HG03097 (cell line): Measurements from ENCODE around the gene NPHS1.
"Not testable (repeated sequence)": the region's sequence is repeated elsewhere in the genome, so short reads cannot be mapped to it uniquely, and the experiment has no call there.

Experiments
- ATAC-seq: cut with Tn5 transposase; IDR thresholded peaks from one replicate; pipeline ENCODE4 v1.9.1; 2021; ENCODE audit not compliant: unreplicated experiment, low FRiP score

Gene NPHS1

DNA sequence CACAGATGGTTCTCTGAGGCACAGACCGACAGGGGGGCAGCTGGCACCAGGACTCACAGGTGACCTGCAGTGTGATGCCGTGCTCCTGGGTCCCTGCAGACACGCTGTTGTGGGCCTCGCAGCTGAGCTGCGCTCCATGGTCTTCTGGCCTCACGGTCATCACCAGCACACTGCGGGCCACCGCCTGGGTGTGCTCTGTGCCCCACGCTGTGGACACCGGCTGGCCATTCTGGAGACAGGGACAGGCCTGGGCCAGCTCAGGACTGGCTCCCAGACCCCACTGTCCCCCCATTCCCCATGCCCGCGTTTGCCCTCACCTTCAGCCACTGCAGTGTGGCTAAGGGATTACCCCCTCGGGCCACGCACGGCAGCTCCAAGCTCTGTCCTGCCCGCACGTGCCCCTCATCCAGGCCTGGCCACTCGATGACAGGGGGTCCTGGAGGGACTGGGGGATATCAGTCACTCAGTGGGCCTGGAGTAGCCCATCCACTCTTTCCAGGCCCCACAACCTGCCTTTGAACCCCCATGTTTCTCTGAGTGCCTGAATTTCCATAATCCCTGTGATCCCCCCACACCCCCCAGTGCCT, 3.3 kb downstream of the NPHS1 start:
- ATAC-seq: no peak

DNA sequence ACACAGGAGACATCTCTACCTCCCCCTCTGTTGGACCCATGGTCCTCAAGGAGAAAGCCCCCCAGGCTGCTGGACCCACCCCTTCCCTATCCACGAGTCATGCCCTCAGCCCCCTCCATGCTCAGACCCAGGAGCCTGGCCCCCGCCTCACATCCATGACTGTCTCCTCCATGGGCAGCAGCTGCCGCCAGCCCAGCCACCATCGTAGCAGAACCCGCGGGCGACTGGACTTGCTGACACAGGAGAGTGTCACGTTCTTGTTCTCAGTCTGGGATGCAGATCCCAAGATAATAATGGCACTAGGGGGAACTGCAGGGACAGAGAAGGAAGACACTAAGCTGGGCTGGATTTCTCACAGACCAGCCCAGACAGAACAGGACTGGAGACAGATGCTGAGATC, 3.8 kb downstream of the NPHS1 start:
- ATAC-seq: no peak

DNA sequence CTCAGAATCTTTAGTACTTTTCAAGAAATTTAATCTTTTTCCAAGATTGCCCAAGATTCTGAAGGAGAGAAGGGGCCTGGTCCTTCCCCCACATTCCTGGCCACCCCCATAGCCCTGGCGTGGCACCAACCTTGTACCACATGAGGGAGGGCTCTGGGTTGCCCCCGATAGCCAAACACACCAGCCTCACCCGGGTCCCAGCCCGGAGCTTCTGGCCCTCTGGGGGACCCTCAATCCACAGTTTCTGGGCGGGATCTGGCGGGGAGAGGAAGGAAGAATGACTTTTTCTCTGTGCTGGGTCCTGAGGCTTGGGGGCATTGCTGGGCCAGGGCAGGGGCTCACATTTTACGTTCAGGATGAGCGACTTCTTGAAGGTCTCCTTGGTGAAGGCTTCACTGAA, 4.4 kb downstream of the NPHS1 start:
- ATAC-seq: no peak

DNA sequence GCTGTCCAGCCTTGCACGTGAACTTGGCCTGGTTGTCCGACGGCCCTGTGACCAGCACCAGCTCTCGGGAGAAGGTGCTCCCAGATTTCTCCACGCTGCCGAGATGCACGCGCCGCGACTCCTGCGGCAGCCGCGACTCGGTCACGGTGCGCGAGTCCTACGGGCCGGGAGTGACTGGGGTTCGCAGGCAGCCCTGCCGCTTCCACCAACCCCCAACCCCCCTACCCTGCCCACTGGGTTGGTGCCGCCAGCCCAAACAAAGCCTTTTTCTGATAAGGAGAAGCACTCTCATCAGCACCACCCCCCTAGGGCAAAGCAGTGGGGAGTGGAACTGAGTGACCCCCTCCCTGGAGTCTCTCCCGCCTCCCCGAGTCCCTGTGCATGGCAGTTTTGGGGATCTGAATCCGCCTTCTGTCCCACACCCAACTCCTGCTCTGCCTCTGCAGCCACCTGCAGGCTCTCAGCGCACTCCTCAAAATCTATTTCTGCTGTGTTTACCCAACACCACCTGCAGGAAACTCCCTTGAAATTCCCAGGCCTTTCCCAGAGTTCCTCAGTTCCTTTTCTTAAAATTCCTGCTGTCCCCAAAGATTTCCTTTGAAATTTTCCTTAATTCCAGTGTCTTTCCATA, 6.2 kb downstream of the NPHS1 start:
- ATAC-seq: no peak

DNA sequence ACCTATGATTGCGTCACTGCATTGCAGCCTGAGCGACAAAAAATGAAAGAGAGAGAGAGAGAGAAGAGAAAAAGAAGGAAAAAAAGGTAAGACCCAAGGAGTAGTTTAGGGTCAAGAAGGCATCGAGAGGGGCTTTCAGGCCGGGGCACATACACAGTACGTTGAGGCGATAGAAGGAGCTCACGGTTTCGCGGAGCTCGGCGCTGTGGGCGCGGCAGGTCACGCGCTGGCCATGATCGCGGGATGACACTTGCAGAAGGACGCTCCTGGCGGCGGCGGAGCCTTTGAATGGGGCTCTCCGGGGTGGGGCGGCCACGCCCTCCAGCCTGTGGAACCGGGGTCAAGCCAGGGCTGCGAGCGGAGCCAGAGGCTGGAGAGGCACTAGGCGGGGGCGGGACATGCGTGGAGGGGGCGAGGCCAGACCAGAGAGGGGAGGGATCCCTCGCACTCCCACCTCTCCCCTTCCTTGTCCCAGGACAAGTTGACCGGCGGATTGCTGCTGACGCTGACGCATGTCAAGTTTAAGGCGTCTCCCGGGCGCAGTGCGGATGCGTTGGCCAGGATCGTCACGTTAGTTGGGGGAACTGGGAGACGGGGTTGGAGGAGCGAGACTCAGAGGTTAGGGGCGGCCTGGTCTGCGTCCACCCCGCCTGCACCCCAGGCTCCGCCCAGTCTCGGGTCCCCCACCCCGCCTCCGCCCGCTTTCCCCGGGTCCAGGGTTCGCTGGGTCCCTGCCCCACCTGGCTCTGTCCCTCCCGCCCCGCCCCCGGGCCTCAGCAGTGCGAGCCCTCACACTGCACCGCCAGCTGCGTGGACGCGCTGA, 6.9 kb downstream of the NPHS1 start:
- ATAC-seq: no peak

DNA sequence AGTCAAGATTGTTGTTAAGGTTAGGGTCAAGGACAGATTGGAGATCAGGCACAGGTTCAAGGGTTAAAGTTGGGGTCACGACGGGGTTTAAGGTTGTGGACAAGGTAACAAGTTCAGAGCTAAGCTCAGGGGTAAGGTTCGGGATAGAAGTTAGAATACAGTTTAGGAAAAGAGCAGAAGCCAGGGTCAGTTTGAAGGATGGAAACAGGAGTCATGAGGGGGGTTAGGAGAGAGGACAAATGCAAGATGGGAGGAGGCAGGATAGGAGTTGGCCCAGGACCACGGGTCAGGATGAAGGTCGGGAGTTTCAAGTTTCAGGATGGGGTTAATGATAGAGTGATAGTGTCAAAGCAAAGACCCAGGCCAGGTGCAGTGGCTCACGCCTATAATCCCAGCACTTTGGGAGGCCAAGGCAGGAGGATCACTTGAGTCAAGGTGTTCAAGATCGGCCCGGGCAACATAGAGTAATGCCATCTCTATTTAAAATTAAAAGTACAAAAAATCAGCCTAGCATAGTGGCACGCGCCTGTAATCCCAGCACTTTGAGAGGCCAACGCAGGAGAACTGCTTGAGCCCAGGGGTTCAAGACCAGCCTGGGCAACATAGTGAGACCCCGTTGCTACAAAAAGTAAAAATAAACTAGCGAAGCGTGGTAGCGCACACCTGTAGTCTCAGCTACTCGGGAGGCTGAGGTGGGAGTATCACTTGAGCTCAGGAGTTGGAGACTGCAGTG, 7.7 kb downstream of the NPHS1 start:
- ATAC-seq: no peak

DNA sequence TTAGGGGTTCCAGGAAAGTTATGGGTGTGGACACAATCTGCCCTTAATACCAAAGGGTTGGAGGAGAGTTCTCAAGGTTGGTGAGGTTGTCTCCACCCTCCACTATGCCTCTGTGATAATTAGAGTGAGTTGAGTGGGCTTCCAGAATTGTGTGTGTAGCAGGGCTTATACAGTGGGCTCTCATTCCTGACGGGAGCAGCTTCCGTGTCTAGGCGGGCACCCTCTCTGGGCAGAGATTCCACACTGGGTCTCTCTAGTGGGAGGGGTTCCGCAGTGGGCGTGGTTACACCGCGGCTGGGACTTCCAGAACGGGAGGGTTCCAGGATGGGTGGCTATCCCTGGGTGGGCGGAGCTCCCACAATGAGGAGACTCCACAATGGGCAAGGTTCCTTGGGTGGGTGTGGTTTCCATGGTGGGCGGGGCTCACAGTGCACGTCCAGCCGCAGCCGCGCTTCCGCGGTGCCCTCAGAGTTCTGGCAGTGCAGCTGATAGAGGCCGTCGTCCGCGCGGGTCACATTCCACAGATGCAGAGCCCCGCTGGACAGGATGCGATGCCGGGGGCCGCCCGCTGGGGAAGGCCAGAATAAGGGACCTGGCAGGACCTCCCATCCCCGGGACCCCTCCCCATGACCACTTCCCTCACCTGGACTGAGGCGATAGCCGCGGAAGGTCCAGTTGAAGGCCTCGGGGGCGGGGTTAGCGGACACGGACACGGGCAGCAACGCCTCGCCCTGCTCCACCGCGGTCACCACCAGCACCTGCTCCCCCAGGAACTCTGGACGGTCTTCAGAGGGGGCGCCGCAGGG, 8.4 kb downstream of the NPHS1 start:
- no peak for ATAC-seq

DNA sequence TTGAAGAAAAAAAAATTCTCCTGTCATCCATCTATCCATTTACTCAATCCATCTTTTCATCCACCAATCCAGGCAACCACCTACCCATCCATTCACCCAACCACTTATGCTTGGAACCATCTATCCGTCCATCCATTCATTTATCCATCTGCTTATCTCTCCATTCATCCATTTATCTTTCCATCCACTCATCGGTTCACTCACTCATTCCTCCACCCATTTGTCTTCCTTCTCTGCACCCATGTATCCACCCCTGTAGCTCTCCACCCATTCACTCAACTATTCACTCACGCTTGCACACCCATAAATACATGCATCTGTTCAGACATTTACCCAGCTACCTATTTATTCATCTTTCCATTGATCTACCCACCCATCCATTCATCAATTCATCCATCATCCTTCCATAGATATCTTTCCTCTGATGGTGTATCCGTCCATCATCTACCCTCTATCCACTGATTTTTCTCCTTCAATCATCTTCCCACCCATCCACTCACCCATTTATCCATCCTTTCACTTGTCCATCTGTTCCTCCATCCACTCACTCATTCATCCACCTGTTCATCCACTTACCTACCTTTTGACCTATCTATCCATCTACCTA, 9.5 kb downstream of the NPHS1 start:
- no peak for ATAC-seq

DNA sequence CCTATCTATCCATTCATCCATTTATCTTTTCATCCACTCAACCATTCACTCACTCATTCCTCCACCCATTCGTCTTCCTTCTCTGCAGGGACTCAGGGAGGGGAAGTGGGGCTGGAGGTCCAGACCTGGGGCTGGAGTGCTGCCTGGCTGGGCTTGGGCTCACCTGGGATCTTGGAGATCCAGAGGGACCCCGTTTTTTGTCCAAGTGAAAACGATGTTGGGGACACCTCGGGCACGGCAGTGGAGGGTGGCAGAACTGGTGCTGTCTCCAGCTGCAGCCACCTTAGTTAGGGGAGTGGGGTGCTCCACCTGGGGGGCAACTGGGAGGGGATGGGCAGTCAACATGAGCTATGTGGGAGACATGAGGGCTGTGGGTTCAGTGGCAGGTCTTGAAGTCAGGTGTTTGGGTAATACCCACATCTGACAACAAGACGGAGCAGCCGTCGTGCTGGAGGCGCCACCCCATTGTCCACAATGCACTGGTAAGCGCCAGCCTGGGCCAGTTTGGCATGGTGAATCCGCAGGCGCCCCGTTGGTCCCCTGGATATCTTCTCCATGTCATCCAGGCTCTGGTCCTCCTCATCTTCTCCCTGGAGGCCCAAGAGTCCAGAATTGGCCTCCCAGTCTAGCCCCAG, 10.2 kb downstream of the NPHS1 start:
- ATAC-seq: no peak

DNA sequence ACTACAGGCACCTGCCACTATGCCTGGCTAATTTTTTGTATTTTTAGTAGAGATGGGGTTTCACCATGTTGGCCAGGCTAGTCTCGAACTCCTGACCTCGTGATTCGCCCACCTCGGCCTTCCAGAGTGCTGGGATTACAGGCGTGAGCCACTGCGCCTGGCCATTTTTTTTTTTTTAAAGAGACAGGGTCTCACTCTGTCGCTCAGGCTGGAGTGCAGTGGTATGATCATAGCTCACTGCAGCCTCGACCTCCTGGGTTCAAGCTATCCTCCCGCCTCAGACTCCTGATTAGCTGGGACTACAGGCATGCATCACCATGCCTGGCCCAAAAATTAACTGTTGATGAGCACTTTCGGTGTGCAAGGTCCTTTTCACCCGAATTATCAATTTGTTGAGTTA, 16.2 kb downstream of the NPHS1 start:
- not testable (repeated sequence) for ATAC-seq

DNA sequence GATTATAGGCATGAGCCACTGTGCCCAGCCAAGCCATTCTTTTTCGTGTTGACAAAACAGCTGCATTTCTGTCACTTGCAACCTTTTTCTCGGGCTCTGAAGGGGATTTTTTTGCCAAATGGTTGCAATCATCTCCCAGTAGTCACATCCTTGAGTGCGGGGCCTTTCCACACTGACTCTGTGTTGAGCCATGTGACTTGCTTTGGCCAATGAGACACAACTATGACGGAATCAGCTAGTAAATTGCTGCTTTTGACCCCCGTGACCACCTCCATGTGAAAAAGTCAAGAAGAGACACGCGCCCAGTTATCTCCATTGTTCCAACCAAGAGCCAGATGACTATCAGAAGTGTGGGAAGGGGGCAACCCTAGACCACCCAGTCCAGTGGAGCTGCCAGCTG, 18.3 kb downstream of the NPHS1 start:
- no peak for ATAC-seq

DNA sequence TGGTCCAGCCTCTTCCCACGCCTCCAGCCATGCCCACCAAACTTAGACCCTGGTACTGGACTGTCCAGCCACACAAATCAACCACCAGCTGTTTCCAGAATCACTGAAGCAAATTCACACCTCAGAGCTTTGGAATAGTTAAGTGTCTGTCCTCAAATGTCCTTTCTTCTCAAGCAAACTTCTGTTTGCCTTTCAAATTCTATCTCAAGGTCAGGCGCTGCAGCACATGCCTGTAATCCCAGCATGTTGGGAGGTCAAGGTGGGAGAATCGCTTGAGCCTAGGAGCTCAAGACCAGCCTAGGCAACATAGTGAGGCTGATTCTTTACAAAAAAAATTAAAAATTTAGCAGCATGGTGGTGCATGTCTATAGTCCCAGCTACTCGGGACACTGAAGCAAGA, 20.2 kb downstream of the NPHS1 start:
- ATAC-seq: no peak

DNA sequence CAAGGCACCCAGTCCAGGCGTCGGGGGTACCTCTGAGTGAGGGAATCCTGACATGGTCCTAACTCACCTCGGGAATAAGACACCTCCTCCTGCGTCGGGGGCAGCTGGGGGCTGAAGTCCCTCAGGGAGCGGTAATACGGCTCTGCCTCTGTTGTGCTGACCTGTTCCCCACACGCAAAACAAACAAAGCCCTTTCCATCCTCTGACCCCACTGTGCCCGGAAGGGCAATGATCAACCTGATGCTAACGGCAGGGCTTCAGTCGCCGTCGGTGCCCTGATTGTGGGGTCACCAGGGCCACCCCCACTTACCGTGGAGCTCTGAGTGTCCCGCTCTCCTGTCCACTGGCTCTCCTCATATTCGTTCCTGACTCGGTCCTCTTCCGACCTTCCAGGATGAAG, 21.3 kb downstream of the NPHS1 start:
- ATAC-seq: no peak

DNA sequence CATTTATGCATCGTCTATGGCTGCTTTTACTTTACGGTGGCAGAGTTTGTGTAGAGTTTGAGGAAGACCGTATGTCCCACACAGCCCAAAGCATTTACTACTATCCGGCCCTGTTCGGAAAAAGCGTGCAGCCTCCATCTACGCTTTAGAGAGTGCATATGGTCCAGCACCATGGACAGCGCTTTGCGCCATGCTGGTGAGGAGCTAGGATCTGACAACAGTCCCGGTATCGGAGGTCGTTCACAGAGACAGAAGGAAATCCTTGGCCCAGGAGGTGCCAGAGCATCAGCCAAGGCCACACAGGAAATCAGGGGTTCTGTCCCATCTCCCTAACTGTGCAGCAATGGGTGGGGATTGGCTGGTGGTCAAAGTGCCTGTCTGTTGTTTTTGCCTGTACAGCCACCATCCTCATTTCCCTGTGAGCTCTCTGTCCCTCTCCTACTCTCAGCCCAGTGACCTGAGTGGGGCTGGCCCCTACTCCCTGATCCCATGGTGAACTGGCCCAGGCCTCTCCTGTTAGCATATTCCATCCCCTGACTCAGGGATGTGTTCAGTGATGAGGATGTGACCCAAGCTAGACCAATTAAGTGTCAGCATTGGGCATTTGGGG, 23.5 kb downstream of the NPHS1 start:
- ATAC-seq: no peak

DNA sequence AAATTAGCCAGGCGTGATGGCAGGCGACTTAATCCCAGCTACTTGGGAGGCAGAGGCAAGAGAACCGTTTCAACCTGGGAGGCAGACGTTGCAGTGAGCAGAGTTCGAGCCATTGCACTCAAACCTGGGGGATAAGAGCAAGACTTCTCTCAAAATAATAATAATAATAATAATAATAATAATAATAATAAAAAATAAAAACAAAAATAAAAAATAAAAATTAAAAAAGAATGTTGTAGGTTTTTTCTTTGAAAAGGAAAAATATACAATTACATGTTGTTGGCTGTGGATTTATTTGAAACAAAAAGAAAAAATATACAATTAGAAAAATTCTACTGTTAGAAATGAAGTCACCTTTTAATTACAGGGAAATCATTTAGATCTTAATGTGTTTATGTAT, 28.2 kb downstream of the NPHS1 start:
- ATAC-seq: no peak

DNA sequence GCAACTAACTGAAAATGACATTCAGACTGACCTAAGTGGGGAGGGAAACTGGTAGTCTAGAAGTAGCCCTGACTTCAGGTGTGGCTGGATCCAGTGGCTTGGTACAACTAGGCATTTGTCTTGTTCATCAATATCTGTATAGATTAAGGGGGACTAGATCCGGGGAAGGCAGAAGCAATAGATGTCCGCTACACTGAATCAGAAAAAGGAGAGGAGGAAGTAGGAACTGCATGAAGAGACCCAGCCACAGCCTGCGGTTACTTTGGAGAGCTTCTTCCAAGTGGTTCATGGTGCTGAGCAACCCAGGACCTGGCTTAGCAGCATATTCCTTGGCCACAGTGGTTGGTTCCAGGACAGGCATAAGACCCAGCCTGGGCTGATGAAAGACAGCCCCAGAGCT, 29.7 kb downstream of the NPHS1 start:
- ATAC-seq: no peak

DNA sequence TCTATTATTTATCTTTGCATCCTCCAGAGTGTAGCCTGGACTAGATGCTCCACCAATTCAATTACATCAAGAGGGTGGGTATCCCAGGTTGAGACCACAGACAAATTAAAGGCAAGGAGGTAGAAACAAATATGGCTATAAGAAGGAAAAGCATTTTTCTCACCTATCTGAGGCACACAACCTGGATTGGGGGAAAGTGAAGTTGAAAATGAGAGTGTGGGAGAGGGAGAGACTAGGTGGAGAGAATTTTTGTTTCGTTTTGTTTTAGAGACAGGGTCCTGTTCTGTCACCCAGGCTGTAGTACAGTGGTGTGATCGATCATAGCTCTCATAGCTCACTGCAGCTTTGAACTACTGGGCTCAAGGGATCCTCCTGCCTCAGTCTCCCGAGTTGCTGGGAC, 33.9 kb downstream of the NPHS1 start:
- no peak for ATAC-seq

DNA sequence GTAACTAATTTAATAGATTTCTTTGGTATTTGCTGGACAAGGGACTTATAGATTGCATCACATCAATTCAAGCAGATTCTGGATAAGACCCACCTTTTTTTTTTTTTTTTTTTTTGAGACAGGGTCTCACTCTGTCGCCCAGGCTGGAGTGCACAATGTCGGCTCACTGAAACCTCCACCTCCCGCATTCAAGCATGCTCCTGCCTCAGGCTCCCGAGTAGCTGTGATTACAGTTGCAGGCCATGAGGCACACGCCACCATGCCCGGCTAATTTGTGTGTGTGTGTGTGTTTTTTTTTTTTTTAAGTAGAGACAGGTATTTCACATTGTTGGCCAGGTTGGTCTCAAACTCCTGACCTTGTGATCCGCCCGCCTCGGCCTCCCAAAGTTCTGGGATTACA, 35.5 kb downstream of the NPHS1 start:
- no peak for ATAC-seq

DNA sequence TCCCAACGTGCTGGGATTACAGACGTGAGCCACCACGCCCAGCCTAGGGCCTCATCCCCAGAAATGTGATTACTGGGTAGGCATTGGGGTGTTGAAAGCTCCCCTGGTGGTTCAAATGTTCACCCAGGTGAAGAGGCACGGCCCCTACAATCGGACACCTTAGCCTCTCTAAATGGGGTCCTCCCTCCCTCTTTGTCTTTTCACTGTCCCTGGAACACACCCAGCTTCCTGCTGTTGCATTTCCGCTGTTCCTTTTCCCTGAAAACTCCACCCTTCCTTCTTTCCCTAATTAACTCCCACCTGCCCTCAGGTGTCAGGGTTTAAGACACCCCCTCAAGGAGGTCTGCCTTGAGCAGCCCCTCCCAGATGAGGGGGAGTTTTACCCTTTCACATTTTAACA, 36.0 kb downstream of the NPHS1 start:
- no peak for ATAC-seq
